NT2/D1 (cell line): ENCODE measurements around the gene ABHD12.

Experiments
- SUZ12 ChIP-seq: IDR thresholded peaks from 2 replicates; pipeline ENCODE4 v1.6.1; 2011; ENCODE audit not compliant: insufficient read length, insufficient read depth; ENCODE audit errors: extremely low read depth
- YY1 ChIP-seq: IDR thresholded peaks from 2 replicates; pipeline ENCODE4 v1.6.1; 2011; ENCODE audit not compliant: insufficient read length, insufficient read depth
- ZNF274 ChIP-seq: IDR thresholded peaks from 2 replicates; pipeline ENCODE4 v1.6.1; 2011; ENCODE audit warnings: mild to moderate bottlenecking, low read depth, low read length

GRCh38 chr20:25341716-25342680 lies 48.6 kb downstream of the ABHD12 start:
- TF ChIP-seq ZNF274, result no peak
- no peak for TF ChIP-seq SUZ12
- no peak for TF ChIP-seq YY1
